NB4 (cell line): ENCODE data around the gene ARGFX.

Experiments used
- CTCF ChIP-seq: IDR thresholded peaks from one replicate; pipeline ENCODE4 v1.5.1; 2012; ENCODE audit warnings: low read depth, low read length
- MAX ChIP-seq: IDR thresholded peaks from 2 replicates; pipeline ENCODE4 v1.6.1; 2011; ENCODE audit warnings: low read depth, low read length
- POLR2A ChIP-seq: IDR thresholded peaks from 2 replicates; pipeline ENCODE4 v1.6.1; 2011; ENCODE audit warnings: mild to moderate bottlenecking; ENCODE audit not compliant: insufficient read length; ENCODE audit errors: extremely low read depth

GRCh38 chr3:121594850-121595249, 27.1 kb downstream of the ARGFX start:
- TF ChIP-seq POLR2A (no peak), MAX (no peak), CTCF (no peak)
